Urothelium cell line (cell line): ENCODE results near the gene WFIKKN2.
"Not testable (repeated sequence)": the region's sequence is repeated elsewhere in the genome, so short reads cannot be mapped to it uniquely, and the experiment has no call there.

Experiments used
- DNase-seq: peaks from one replicate; pipeline ENCODE4 v3.0.0; 2011; ENCODE audit warnings: low spot score, mixed read lengths
- FAIRE-seq: peaks from 2 replicates; lab custom pipeline; 2011; peaks lifted over from hg19 to GRCh38; lab: Jason Lieb, UNC

Gene WFIKKN2

DNA sequence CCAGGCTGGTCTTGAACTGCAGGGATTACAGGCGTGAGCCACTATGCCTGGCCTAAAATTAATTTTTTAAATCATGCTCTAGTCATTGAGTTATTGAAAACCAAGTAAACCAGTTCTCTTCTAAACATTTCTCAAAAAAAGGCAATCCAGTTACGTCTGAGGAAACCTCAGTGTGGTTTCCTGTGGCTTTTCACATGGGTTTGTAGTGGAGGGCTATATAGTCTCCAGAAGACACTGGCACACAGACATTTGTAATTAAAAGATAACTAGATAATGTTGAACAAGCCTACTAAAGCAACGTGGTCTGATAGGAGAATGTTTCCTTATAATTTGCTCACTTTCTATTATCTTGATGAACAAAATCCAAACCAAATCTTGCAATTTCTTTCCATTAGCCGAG, 36.0 kb downstream of the WFIKKN2 start:
- FAIRE-seq: no peak
- no peak for DNase-seq

DNA sequence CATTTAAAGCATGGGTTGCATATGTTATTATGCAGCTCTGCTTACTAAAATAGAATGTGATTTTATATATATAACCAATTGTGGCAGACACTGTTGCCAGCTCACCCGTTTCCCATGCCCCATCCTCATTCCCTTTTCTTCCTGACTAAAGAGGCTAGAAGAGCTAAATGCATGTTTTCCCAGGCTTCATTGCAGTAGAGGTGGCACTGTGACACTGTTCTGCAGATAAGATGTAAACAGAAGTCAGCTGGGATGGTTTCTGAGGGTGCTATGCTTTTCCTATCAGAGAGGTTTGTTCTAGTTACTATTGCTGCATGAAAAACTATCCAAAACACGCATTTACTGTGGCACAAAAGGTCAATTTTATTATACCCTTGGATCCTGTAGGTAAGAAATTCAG, 36.5 kb downstream of the WFIKKN2 start:
- no peak for DNase-seq
- FAIRE-seq: no peak

DNA sequence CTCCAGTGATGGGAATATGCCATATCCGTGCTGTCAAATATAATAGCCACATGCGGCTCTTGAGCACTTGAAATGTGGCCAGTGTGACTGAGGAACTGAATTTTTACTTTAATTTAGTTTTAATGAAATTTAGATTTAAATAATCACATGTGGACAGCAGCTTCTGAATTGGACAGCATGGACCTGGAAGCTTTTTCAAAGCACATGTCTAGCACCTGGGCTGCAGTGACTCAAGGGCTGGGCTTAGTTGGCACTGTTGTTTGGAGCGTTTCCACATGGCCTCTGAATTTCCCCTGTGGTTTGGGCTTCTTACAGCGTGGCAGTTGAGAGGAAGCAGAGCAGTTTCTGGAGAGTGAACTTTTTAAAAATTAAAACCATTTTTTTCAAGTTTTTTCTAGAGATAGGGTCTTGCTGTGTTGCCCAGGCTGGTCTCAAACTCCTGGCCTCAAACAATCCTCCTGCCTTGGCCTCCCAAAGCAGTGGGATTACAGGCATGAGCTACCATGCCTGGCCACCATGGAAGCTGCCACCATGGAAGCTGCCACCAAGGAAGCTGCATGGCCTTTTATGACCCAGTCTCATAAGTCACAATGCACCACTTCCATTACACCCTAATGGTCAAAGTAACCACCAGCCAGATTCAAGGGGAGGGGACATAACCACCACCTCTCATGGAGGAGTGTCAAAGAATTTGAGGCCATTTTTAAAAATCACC, 37.5 kb downstream of the WFIKKN2 start:
- DNase-seq (no peak), FAIRE-seq (no peak)

DNA sequence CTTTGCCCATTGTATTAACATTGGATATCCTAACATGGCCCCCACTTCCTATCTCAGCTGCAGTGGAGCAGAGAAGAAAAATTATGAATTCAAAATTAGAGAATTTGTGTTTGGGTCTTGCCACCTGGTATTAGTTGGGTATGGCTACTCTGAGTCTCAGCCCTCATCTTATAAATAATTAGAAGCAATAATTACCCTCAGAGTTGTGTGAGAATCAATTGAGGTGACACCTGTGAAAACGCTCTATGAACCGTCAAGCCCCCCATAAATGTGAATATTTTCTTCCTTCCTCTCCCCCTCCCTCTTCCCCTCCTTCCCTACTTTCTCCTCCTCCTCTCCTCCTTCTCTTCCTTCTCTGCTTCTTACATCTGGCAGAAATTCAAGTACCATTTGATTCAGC, 39.7 kb downstream of the WFIKKN2 start:
- FAIRE-seq (no peak), DNase-seq (no peak)

DNA sequence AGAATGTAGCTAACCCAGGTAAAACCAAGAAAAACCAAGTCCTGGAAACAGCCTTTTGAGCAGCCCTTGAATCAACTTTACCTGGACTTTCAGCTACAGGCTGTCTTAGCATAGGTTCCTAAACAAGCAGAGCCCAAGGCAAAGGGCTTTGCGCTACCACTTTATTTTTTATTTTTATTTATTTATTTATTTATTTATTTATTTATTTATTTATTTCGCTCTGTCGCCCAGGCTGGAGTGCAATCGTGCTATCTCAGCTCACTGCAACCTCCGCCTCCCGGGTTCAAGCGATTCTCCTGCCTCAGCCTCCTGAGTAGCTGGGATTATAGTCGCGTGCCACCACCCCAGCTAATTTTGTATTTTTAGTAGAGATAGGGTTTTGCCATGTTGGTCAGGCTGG, 41.7 kb downstream of the WFIKKN2 start:
- FAIRE-seq: not testable (repeated sequence)

DNA sequence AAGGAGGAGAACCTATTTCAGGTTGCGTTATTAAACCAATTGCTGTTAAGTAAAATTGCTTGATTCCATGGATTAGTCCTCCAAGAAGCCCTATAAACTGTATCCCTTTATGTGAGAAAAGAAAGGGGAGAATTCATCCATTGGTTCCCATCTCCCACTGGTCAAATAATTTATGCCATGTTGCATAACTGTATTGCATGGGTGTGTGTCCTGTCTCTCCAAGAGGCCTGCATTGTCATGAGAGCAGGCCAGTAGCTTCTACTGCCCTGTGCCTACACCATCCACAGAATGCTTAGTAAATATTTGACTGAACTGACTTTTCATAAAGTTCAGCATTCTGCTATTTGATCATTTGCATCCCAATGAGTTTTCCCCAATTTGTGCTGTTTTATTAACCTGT, 42.5 kb downstream of the WFIKKN2 start:
- DNase-seq: no peak
- no peak for FAIRE-seq

More for the DNA sequence above, 41.7 kb downstream of the WFIKKN2 start:
- DNase-seq: not testable (repeated sequence)

DNA sequence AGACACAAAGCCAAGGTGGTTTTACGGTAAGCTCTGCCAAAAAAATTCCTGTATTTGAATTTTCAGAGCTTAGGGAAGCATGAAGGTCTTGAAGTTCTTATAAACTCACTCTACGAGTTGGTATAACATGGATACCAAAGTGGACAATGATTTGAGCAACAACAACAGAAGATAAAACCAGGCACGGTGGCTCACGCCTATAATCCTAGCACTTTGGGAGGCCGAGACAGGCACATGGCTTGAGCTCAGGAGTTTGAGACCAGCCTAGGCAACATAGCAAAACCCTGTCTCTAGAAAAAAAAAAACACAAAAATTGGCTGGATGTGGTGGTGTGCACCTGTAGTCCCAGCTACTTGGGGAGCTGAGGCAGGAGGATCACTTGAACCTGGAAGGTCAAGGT, 43.7 kb downstream of the WFIKKN2 start:
- DNase-seq (no peak), FAIRE-seq (no peak)

DNA sequence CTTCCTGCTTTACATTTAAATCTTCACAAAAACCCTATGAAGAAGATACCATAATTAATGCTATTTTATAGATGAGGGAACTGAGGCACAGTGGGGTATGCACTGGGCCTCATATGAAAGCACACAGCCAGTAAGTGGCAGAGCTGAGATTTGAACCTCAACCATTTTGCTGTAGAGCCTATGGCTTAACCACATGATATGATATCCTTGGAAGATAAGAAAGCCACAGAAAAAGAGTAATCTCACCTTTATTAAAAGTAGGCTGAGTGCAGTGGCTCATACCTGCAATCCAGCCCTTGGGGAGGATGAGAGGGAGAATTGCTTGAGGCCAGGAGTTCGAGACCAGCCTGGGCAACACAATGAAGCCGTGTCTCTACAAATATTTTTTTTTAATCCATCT, 45.8 kb downstream of the WFIKKN2 start:
- FAIRE-seq (no peak), DNase-seq (no peak)

DNA sequence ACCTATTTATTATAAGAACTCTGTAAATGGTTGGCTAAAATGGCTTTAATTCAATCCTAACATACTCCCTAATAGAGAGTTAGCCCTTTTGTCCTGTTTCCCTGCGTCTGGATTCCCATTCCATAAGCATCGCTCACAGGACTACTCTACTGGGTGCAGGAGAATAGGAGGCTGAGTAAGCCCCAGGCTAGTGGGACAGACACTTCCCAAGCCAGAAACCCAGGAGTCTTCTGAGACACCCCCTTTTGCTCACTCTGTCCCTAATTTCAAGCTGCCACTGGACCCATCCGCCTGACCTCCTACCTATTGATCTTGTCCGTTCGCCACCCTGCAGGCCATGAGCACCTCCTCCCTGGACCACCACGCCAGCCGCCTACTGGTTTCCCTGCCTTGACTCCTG, 47.5 kb downstream of the WFIKKN2 start:
- FAIRE-seq: no peak
- DNase-seq: peak; percentile 41

DNA sequence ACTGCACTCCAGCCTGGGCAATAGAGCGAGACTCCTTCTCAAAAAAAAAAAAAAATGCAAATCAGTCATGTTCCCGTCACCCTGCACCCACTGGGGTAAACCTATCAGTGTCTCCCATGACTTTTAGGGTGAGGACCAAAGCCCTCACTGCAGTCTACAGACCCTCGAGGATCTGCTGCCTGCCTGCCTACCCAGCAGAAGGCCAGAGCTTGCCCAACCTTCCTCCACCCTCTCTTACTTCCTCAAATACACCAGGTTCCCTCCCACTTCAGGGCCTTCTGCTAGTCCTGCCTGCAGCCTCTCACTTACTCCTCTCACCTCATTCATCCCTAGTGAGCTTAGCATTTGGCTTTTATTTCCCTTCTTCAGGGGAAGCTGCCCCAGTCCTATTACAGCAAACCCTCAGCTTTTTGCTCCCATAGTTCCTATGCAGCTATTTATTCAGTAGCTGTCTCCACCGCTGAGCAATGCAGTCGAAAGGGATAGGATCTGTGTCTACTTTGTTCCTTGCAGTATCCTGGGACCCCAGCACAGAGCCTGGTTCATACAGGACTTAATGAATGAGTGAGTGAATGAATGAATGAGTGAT, 48.6 kb downstream of the WFIKKN2 start:
- FAIRE-seq: no peak
- DNase-seq: no peak

DNA sequence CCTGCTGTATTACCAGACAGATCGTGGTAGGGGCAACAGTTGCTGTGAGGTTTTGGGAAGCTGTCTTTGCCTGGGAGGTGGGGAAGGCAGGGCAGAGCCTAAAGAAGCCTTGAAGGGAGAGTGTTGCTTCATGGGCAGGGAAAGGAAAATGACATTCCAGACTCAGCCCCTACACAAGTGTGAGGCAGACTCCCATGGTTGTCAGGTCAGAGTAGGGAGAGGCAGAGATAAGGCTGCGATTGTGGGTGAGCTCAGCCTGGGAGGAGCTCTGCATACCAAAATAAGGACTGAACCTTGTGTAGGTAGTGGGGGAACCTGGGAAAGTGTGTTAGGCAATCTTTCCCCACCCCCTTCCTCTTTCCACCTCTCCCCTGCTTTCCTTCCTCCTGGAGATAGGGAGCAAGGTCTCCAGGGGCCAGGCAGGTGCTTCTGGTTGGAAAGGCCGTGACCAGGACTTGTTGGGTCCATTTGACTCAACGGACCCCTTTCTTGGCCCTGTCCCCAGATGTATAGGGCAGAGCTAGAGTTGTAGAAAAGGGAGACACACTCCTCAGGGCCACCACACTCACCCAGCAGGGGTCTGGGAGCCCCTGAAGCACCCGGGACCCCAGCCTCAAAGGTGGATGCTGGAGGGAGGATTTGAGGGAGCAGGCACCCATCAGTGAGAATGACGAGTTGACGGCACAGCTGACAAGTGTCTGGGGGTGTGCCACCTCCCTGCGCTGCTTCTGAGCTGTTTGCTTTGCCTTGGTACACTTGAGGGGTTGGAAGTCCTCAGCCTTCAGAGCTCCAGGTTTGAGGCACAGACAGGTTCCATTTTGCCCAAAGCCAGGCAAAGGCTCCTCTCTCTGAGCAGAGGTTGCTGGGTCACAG, 49.3 kb downstream of the WFIKKN2 start:
- FAIRE-seq (no peak), DNase-seq (no peak)

DNA sequence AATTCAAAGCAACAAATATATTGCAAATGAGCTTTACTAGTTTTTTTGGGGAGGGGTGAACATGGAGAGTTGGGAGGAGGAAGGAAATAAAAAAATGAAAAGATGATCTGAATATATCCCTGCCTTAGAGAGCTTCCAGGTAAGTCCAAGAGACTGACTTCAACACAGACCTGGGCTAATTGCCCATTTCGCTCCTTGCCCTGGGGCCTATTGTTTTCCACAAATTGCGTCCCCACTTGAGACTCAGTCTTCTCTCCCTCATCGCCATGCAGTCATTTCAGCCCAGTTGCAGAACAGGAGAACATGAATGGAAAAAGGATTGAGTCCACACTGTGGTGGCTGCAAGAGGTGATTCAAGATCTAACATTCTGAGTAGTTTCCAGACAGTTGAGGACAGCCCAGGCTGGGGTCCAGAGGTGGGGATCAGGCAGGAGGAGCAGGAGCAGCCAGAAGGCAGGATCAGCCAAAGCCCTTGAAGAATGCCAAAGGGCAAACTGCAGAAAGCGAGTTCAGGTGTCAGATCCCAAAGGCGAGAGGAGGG, 52.4 kb downstream of the WFIKKN2 start:
- no peak for FAIRE-seq
- no peak for DNase-seq

DNA sequence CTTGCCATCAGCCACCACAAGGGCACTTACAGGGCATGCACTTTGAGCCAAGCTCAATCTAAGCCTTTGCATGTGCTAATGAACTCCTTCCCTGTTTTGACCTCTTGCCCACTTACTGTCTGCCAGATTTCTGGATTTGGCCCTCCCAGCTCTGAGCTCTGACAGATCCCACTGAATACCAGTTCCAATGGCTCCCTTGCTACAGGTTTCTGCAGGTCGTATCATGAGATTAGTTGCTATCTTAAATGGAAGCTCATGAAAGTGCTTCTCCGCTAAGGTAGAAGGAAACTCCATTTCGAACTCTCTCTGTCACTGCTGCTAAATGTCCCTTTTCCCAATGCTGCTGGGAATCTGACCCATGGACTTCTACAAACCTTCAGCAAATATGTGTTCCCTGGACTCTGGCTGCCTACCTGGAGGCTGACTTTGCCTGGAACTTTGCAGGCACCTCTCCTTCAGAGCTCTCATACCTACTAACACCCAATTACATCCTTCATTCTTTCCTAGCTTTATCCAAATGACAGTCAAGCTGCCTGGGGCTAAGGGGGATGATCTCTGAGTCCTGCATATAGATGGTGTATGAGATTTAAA, 54.2 kb downstream of the WFIKKN2 start:
- FAIRE-seq: no peak
- DNase-seq: no peak

DNA sequence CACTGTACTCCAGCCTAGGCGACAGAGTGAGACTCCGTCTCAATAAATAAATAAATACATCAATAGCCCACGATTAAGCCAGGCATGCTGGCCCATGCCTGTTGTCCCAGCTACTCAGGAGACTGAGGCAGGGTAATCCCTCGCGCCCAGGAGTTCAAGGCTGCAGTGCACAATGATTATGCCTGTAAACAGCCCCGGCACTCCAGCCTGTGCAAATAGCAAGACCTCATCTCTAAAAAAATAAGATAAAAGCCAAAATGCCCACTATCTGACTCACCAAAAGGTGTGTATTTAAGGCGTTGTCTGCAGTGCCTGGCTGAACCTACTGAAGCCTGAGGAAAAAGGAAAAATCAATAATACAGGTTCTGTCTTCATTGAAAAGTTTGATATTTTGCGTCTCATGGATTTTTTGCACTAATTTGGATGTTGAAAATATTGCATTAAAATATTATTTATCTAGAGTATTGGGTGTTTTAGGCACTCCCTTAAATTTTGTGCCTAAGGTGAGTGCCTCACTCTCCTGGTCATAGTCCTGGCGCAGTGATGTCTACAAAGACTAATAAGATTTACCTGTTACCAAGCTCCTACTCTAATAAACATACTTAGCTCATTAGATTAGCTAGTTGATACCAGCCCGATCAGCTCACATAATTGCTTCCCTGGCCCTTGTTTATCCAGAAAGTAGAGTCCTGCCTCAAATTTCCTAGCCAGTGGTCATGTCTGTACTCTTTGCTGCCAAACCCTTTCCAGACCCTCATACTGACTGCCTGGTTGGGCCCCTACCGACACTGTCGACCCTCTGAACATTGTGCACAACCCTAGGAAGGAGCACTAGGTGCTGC, 55.5 kb downstream of the WFIKKN2 start:
- DNase-seq (no peak), FAIRE-seq (no peak)

DNA sequence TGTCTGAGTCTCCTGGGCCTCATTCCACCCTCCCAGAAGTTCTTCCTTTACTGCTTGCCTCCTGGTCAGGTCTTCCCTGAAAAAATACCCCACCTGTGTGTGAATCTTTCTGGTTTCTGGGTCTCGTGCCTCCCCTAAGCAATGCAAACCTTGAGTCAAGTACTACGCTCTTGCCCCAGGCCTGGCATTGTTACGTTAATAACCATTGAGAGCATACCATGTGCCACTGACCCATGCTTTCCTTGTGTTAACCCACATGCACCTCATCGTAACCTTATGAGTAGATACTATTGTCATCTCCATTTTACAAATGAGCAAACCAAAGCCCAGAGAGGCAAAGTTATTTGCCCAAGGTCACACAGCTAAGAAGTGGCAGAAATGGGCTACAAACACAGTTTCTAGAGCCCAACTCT, 56.2 kb downstream of the WFIKKN2 start:
- DNase-seq: no peak
- FAIRE-seq: no peak
